ENCODE results near the gene NR4A2. TPM values are rescaled to one million over a fixed set of nuclear protein-coding genes. Genes with fewer than 3 reads are reported as not detected.

Gene NR4A2
- total RNA-seq, 4 donors from 2014 or later = 0.83 to 15.9 (median 3.4) TPM

GRCh38 chr2:156349161-156349560 lies 16.6 kb upstream of the NR4A2 start:
- Histone ChIP-seq H3K27ac (no peak overlapping the region), H3K36me3 (no peaks in the 10 kb centered on the region), H3K4me3 (no peak overlapping the region), H3K27me3 (no peaks in the 10 kb centered on the region), H3K4me1 (no peaks in the 10 kb centered on the region), H3K9me3 (no peaks in the 10 kb centered on the region)
- TF ChIP-seq POLR2A (IDR thresholded peaks at IDR 0.05) (no peak), CTCF (IDR thresholded peaks at IDR 0.05) (no peak)
- intact Hi-C loops (cut with DNase I; ENCODE audit: low total_unique reads) = no loop called here
- no peak for DNase-seq

- Histone ChIP-seq H3K27me3 (no peaks in the 10 kb centered on the region), H3K27ac (no peak overlapping the region), H3K4me1 (no peaks in the 10 kb centered on the region), H3K9me3 (no peaks in the 10 kb centered on the region), H3K4me3 (no peak overlapping the region), H3K36me3 (no peaks in the 10 kb centered on the region)
- TF ChIP-seq POLR2A (IDR thresholded peaks at IDR 0.05) = no peak
- no peak for TF ChIP-seq CTCF (IDR thresholded peaks at IDR 0.05)
- DNase-seq = no peak
- intact Hi-C loops (cut with DNase I; ENCODE audit: low total_unique reads) = no loop called here
These were observed 14.9 kb upstream of the NR4A2 start for GRCh38 chr2:156347431-156347830.

- no peaks in the 10 kb centered on the region for H3K4me1 ChIP-seq
- no peak overlapping the region for H3K27ac ChIP-seq
- H3K9me3 ChIP-seq = no peaks in the 10 kb centered on the region
- no peak for DNase-seq
- no peaks in the 10 kb centered on the region for H3K36me3 ChIP-seq
- H3K4me3 ChIP-seq = no peak overlapping the region
- no peak for TF ChIP-seq CTCF (IDR thresholded peaks at IDR 0.05)
- TF ChIP-seq POLR2A (IDR thresholded peaks at IDR 0.05) = no peak
- no peaks in the 10 kb centered on the region for H3K27me3 ChIP-seq
- intact Hi-C loops (cut with DNase I; ENCODE audit: low total_unique reads) = no loop called here
These were observed 14.2 kb upstream of the NR4A2 start for GRCh38 chr2:156346731-156347130.

DNA sequence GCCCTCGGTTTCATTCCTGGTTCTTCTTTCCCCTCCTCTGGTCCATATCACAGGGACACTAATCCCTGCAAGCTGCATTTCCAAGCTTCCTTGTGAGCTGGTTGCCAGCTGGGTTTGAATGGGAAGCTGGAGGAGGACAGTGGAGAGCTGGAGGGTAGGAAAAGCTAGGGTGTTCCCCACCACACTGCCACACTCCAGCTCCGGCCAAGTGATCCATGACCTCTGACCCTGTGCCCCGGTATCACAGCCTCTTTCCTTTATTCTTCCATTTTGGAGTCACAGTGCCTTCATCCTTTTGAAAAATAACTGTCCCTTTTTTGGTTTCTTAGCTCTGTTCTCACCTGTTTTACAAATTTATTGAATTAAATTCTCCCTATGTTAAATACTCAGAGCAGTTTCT lies 13.1 kb upstream of the NR4A2 start:
- DNase-seq = no peak
- no peak overlapping the region for H3K4me3 ChIP-seq
- H3K36me3 ChIP-seq = no peaks in the 10 kb centered on the region
- H3K9me3 ChIP-seq = no peaks in the 10 kb centered on the region
- H3K4me1 ChIP-seq = no peaks in the 10 kb centered on the region
- TF ChIP-seq CTCF (IDR thresholded peaks at IDR 0.05) = no peak
- no peak for TF ChIP-seq POLR2A (IDR thresholded peaks at IDR 0.05)
- H3K27ac ChIP-seq = no peak overlapping the region
- H3K27me3 ChIP-seq = no peaks in the 10 kb centered on the region
- intact Hi-C loops (cut with DNase I; ENCODE audit: low total_unique reads) = no loop called here

GRCh38 chr2:156343940-156344301 lies 11.4 kb upstream of the NR4A2 start:
- no peaks in the 10 kb centered on the region for H3K4me1 ChIP-seq
- H3K9me3 ChIP-seq = no peaks in the 10 kb centered on the region
- no peak for DNase-seq
- TF ChIP-seq POLR2A (IDR thresholded peaks at IDR 0.05) (no peak), CTCF (IDR thresholded peaks at IDR 0.05) (no peak)
- H3K27ac ChIP-seq = peak overlapping the region in 1 of 2 donors; percentile 100
- H3K36me3 ChIP-seq = no peaks in the 10 kb centered on the region
- no peak overlapping the region for H3K4me3 ChIP-seq
- no peaks in the 10 kb centered on the region for H3K27me3 ChIP-seq
- intact Hi-C loops (cut with DNase I; ENCODE audit: low total_unique reads) = no loop called here
